Measurements from ENCODE around the gene KMT5B. TPM values are rescaled to one million over a fixed set of nuclear protein-coding genes. Genes with fewer than 3 reads are reported as not detected.

Gene KMT5B
- total RNA-seq, 2 donors from 2014 or later = 20.7 to 29.8 TPM

GRCh38 chr11:68121067-68121899 is 91.8 kb downstream of the KMT5B start, which contains the start of gene CHKA:
TSS of gene CHKA (minus strand) at chr11:68121388. CDS start at chr11:68121177, 211 bp downstream.
- Histone ChIP-seq H3K4me3 (peak within 1 kb of the TSS; percentile 84), H3K4me1 (ENCODE audit: control insufficient read depth in 1 of 2, low read depth in 2 of 2) (peaks cover 4 to 13% of the 10 kb centered on the region in 2 donors), H3K9me3 (no peaks in the 10 kb centered on the region), H3K27me3 (replicated peaks; ENCODE audit: insufficient read depth) (no peaks in the 10 kb centered on the region), H3K27ac (peak within 1 kb of the TSS; percentile 92 to 95), H3K36me3 (no peaks in the 10 kb centered on the region)
- ATAC-seq (ENCODE audit: insufficient number of reproducible peaks, low FRiP score, low read depth) = peak; percentile 97
- peak; percentile 73 for DNase-seq (ENCODE audit: low spot score)
- no peak for TF ChIP-seq CTCF (IDR thresholded peaks at IDR 0.05)

- no peaks in the 10 kb centered on the region for H3K27me3 ChIP-seq (replicated peaks; ENCODE audit: insufficient read depth)
- peak overlapping the region; percentile 84 for H3K4me3 ChIP-seq
- no peak for DNase-seq (ENCODE audit: low spot score)
- no peak for TF ChIP-seq CTCF (IDR thresholded peaks at IDR 0.05)
- H3K9me3 ChIP-seq = no peaks in the 10 kb centered on the region
- H3K27ac ChIP-seq = peak overlapping the region; percentile 55 to 82
- H3K4me1 ChIP-seq (ENCODE audit: control insufficient read depth in 1 of 2, low read depth in 2 of 2) = peaks cover 4 to 13% of the 10 kb centered on the region in 2 donors
- no peak for ATAC-seq (ENCODE audit: insufficient number of reproducible peaks, low FRiP score, low read depth)
- no peaks in the 10 kb centered on the region for H3K36me3 ChIP-seq
These were observed 92.6 kb downstream of the KMT5B start for GRCh38 chr11:68120273-68121066.

GRCh38 chr11:68118706-68119448 is 94.2 kb downstream of the KMT5B start:
- H3K27me3 ChIP-seq (replicated peaks; ENCODE audit: insufficient read depth) = no peaks in the 10 kb centered on the region
- no peak for ATAC-seq (ENCODE audit: insufficient number of reproducible peaks, low FRiP score, low read depth)
- H3K36me3 ChIP-seq = no peaks in the 10 kb centered on the region
- TF ChIP-seq CTCF (IDR thresholded peaks at IDR 0.05) = no peak
- H3K9me3 ChIP-seq = no peaks in the 10 kb centered on the region
- no peak for DNase-seq (ENCODE audit: low spot score)
- H3K4me1 ChIP-seq (ENCODE audit: control insufficient read depth in 1 of 2, low read depth in 2 of 2) = peaks cover 4 to 13% of the 10 kb centered on the region in 2 donors
- H3K4me3 ChIP-seq = no peak overlapping the region
- H3K27ac ChIP-seq = peak overlapping the region in 1 of 2 donors; percentile 13

- H3K27ac ChIP-seq = no peak overlapping the region
These were observed 95.1 kb downstream of the KMT5B start for GRCh38 chr11:68117853-68118470.

More at GRCh38 chr11:68117853-68118470, 95.1 kb downstream of the KMT5B start:
- Histone ChIP-seq H3K27me3 (replicated peaks; ENCODE audit: insufficient read depth) (no peaks in the 10 kb centered on the region), H3K36me3 (no peaks in the 10 kb centered on the region), H3K4me3 (no peak overlapping the region), H3K4me1 (ENCODE audit: control insufficient read depth in 1 of 2, low read depth in 2 of 2) (peaks cover 4 to 13% of the 10 kb centered on the region in 2 donors), H3K9me3 (no peaks in the 10 kb centered on the region)
- TF ChIP-seq CTCF (IDR thresholded peaks at IDR 0.05) = no peak
- ATAC-seq (ENCODE audit: insufficient number of reproducible peaks, low FRiP score, low read depth) (no peak), DNase-seq (ENCODE audit: low spot score) (no peak)

Data from thoracic aorta (tissue), 2 donors.